BE2C (cell line): ENCODE measurements around the gene FPR1.

ENCODE experiments used
- DNase-seq: peaks from one replicate; pipeline ENCODE4 v3.0.0-alpha.2; 2020
- H3K27me3 ChIP-seq: fragments of 250-450 bp; sonication (Bioruptor Pico); 2 replicates; pipeline ENCODE4 v1.5.1; 2020; ENCODE audit warnings: mild to moderate bottlenecking
- H3K36me3 ChIP-seq: fragments of 250-450 bp; sonication (Bioruptor Pico); 2 replicates; pipeline ENCODE4 v1.5.1; 2020; ENCODE audit warnings: mild to moderate bottlenecking
- H3K4me1 ChIP-seq: fragments of 250-450 bp; sonication (Bioruptor Pico); 2 replicates; pipeline ENCODE4 v1.5.1; 2020
- H3K4me3 ChIP-seq: 2 replicates; pipeline ENCODE4 v1.5.1; 2011; ENCODE audit warnings: low read depth, low read length
- H3K9me3 ChIP-seq: fragments of 250-450 bp; sonication (Bioruptor Pico); 2 replicates; pipeline ENCODE4 v1.5.1; 2020
- TF ChIP-seq, protein P1 (sequence below): IDR thresholded peaks from 2 replicates; pipeline ENCODE4 v1.5.1; 2012; ENCODE audit warnings: mild to moderate bottlenecking, low read depth, low read length

FPR1 gene

DNA sequence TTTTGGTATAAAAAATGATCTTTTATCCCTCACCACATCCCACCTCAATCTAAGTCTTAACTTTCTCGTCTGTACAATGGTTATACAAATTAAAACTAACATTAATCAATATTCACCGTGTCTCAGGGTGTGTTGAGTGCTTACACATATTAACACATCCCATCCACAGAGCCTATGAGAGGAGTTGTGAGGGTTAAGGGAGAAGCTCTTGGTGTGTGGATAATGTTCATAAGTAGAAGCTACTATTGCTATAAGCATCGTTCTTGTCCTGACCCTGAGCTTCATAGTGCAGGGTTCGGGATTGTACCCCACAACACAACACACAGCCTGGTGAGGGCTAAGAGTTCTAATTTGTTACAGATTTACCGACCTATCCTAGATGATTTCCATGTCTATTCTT lies 45.8 kb upstream of the FPR1 start:
- Histone ChIP-seq H3K36me3 (no peaks in the 10 kb centered on the region), H3K4me3 (no peak overlapping the region), H3K4me1 (no peaks in the 10 kb centered on the region), H3K27me3 (no peaks in the 10 kb centered on the region), H3K9me3 (no peaks in the 10 kb centered on the region)
- TF ChIP-seq, protein P1, sequence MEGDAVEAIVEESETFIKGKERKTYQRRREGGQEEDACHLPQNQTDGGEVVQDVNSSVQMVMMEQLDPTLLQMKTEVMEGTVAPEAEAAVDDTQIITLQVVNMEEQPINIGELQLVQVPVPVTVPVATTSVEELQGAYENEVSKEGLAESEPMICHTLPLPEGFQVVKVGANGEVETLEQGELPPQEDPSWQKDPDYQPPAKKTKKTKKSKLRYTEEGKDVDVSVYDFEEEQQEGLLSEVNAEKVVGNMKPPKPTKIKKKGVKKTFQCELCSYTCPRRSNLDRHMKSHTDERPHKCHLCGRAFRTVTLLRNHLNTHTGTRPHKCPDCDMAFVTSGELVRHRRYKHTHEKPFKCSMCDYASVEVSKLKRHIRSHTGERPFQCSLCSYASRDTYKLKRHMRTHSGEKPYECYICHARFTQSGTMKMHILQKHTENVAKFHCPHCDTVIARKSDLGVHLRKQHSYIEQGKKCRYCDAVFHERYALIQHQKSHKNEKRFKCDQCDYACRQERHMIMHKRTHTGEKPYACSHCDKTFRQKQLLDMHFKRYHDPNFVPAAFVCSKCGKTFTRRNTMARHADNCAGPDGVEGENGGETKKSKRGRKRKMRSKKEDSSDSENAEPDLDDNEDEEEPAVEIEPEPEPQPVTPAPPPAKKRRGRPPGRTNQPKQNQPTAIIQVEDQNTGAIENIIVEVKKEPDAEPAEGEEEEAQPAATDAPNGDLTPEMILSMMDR: no peak
- no peak for DNase-seq

DNA sequence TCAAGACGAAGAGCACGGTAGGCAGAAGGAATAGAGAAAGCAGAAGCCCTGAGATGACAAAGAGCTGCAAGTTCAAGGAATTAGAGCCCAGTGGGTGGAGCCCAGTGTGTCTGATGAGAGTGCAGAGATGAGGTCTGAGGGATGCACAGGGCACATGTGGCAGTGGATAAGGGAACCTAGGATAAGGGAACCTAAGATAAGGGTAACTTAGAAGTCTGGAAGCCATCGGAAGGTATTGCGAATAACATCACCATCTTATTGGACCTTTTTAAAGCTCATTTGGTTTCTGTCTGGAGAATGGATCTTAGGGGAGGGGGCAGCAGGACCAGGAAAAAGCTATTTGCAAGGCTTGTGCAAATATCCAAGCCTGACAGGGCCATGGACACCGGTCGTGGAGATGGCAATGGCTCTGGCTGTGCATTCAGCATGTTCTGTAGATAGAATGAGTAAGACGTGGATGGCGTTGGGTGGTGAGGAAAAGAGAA lies 44.6 kb upstream of the FPR1 start:
- TF ChIP-seq, protein P1: no peak

DNA sequence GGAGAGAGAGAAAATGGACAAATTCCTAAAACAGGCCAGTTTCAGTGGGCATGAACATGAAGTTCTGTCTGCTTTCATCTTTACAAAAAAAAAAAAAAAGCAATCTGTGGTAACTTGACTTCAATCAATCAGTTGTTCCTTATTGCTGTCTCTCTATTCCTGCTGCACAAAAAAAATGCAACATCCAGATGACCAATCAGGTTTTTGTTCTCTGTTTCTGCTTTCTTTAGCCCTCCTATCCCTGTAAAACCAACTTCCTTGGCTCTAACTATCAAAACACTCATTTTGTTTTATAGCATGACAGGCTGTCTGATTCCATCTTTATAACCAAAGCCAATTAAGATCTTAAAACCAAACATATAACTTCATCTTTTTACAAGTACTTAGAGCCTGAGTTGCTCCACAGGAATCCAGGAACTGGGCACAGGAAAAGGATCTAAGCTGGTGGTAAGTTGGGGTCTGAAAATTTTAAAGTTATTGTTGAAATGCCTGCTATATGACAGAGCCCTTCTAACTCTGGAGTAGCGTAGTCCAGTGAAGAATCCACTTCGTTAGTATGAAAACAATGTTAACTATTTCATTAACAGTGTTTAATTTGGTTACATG lies 43.3 kb upstream of the FPR1 start, which contains the start of gene FPR3:
TSS of gene FPR3 (plus strand) at position 273 of the 606 bp plus-strand sequence. CDS start 28,592 bp downstream, outside the sequence.
- TF ChIP-seq, protein P1: no peak
- Histone ChIP-seq H3K36me3 (no peaks in the 10 kb centered on the region), H3K4me3 (no peak within 1 kb of the TSS), H3K9me3 (no peaks in the 10 kb centered on the region), H3K27me3 (no peaks in the 10 kb centered on the region), H3K4me1 (no peaks in the 10 kb centered on the region)
- no peak for DNase-seq

More for the DNA sequence above, 44.6 kb upstream of the FPR1 start:
- no peaks in the 10 kb centered on the region for H3K9me3 ChIP-seq
- H3K27me3 ChIP-seq: no peaks in the 10 kb centered on the region
- no peaks in the 10 kb centered on the region for H3K4me1 ChIP-seq
- H3K36me3 ChIP-seq: no peaks in the 10 kb centered on the region
- DNase-seq: no peak
- no peak overlapping the region for H3K4me3 ChIP-seq

DNA sequence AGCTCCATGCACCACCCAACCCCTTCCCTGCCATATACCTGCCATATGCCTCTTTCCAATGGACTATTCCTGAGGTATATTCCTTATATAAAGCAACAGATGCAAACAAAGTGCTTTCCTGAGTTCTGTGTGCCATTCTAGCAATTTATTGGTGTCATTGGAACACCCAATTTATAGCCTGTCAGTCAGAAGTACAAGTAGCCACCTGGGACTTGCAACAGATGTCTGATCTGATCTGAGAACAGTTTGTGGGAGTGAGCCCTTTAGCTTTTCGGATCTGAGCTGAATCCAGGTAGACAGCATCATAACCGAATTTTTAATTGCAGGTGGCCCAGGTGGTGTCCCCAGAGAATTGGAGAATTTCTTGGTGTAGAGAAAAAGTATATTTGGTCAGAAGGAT lies 42.3 kb upstream of the FPR1 start:
- no peaks in the 10 kb centered on the region for H3K4me1 ChIP-seq
- no peaks in the 10 kb centered on the region for H3K27me3 ChIP-seq
- H3K36me3 ChIP-seq: no peaks in the 10 kb centered on the region
- H3K4me3 ChIP-seq: no peak overlapping the region
- H3K9me3 ChIP-seq: no peaks in the 10 kb centered on the region
- DNase-seq: no peak
- TF ChIP-seq, protein P1: no peak

DNA sequence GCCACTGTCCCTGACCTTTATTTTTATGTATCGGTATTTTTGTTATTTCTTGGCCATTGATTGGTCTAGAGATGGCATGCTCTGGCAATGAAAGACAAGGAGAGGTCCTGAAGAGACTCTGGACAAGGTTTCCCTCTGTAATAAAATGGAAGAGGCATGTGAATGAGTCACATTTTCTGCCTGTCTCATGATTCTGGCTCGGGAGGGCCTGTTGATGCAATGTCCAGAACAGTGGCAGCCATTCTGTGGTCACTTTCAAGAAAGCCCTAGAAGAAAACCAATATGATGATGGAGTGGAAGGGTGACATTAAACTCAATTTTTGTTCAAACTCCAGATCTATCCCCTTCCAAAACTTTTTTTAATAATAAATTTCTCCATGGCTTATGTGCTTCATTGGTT lies 41.3 kb upstream of the FPR1 start:
- TF ChIP-seq, protein P1: no peak
- Histone ChIP-seq H3K36me3 (no peaks in the 10 kb centered on the region), H3K9me3 (no peaks in the 10 kb centered on the region), H3K27me3 (no peaks in the 10 kb centered on the region), H3K4me3 (no peak overlapping the region), H3K4me1 (no peaks in the 10 kb centered on the region)
- DNase-seq: no peak

DNA sequence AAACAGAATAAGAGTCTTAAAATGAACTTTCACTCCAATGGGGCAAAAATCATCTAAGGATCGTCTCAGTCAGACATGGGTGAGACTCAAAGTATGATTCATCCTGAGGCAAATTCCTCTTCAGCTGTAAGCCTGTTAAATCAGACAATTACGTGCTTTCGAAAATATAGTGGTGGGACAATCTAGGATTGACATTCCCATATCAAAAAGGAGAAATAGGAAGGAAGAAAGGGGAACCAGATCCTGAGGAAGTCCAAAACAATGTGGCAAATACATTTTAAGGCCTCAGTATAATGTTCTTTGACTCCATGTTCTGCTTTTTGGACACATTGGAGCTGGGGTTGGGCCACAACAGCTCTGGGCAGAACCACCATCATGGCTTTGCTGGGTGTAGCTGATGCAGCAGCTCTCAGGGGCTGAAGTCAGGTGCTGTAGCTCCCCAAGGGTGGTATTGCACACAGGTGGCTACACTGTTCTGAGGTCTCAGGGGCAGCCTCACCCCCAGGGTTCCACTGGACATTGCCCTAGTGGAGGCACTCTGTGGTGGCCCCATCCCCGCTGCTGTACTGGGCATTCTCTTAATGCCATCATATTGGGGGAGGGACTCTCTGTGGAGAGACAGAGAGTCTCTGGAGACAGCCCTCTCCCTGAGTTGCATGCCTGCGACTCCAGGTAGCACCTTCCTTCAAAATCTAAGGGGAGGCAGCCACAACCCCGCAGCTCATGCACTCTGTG lies 37.5 kb upstream of the FPR1 start:
- Histone ChIP-seq H3K27me3 (no peaks in the 10 kb centered on the region), H3K4me3 (no peak overlapping the region), H3K9me3 (no peaks in the 10 kb centered on the region), H3K4me1 (no peaks in the 10 kb centered on the region), H3K36me3 (no peaks in the 10 kb centered on the region)
- TF ChIP-seq, protein P1: no peak
- DNase-seq: no peak
